ENCODE data around the gene FAF1.

FAF1 gene

GRCh38 chr1:50978144-50978851 is 18.2 kb upstream of the FAF1 start:
- in situ Hi-C loops (cut with HindIII; ENCODE audit: low sequenced_read_pairs) = no loop called here

- in situ Hi-C loops (cut with HindIII; ENCODE audit: low sequenced_read_pairs) = no loop called here
Measured at GRCh38 chr1:50977575-50978143, 17.6 kb upstream of the FAF1 start.

DNA sequence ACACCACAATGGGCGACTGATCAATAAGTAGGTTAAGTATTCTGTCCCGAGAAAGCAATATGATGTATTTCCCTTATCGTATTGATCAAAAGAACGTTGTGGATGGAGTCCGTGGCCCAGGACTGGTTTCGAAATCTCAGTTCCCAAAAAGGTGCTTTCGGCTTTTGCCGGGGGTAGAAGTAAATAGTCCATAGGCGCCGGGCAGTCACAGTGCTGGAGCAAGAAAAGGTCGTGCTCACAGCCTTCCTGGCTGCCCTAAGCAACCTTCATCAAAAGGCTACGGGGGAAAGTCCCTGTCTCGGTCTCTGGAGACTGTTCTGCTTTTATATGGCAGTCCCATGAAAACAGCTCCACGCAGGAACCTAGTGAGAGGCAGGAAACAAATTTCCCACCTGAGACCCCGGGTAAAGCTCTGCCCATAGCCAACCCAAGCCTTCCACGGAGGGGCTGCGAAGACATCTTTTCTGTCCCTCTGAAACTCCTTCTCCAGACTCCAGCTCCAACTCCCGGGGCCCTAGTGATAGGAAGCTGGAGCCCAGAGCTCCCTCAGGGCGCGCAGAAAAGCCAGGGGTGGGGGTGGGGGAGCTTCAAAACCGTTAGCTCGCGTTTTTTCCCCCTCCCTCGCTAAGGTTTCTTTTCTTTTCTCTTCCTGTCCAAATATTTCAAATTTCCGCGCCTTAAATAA is 17.0 kb upstream of the FAF1 start:
- in situ Hi-C loops (cut with HindIII; ENCODE audit: low sequenced_read_pairs) = no loop called here

DNA sequence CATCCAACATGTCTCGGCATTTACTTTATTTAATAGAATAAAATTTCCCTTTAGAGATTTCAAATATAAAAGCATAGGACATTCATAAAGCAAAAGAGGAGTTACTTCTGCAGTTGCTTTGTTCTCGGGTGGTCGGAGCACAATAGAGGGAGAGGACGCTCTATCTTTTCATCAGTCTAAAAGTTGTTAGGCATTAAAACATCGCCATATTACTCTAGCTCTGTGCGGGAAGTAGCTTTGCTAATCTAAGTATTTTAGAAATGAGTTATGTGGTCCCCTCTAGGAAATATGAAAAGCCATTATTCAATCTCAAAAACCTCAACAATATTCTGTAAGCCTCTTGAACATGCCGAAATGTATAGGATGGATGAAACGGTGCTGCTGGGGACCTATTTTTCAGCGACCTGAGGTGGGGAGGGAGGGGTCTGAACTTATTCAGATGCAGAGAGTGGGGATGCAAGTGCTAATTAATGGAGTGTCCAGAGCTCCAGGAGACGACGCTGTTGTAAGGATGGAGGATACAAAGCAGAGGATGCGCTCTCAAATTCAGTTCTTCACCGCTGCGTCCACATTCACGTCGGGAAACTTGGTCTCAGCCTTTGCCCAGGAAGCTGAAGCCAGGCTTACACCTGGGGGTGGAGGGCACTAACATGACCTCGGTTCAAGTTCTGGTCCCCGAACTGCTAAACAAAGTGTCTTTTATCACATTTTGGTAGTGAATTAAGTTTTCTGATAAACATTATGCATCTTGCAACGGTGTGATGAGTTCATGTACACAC is 16.2 kb upstream of the FAF1 start:
- in situ Hi-C loops (cut with HindIII; ENCODE audit: low sequenced_read_pairs) = no loop called here

GRCh38 chr1:50975436-50975835 is 15.4 kb upstream of the FAF1 start:
- in situ Hi-C loops (cut with HindIII; ENCODE audit: low sequenced_read_pairs) = no loop called here

- in situ Hi-C loops (cut with HindIII; ENCODE audit: low sequenced_read_pairs) = no loop called here
Measured at GRCh38 chr1:50974618-50974935, 14.5 kb upstream of the FAF1 start.

GRCh38 chr1:50973875-50974617 is 14.0 kb upstream of the FAF1 start:
- in situ Hi-C loops (cut with HindIII; ENCODE audit: low sequenced_read_pairs) = no loop called here

DNA sequence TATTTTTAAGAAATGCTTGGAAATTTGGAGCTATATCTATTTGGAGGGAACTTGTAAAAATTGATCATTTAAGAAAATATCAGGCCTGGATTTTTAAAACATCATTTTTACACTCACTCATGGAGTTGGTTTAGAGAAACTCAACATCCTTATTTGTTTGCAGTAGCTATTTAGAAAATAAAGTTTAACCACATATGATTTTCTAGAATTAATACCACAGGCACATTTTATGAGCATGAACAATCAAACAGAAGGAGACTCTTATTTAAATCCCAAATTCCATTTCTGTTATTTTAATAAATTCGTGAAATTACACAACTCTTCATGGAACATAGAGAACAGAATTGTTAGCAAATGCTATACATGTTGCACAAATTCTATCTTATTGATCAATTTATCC is 13.2 kb upstream of the FAF1 start:
- in situ Hi-C loops (cut with HindIII; ENCODE audit: low sequenced_read_pairs) = no loop called here

DNA sequence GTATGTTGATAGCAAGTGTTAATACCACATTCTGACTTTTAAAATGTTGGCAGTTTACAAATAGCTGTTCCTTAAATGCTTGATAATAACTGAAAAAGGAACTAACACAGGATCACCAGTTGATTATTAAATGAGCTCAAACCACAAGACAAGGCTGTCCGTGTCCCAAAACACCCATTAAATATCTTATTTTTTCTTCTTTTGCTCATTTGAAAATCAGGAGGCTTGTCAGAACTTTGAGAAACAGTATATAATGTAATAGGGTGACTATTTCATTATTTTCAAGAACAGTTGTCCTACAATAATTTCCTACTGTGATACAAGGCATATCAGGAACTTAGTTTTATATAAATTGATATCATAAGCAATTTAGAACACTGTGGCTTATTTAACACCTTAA is 12.7 kb upstream of the FAF1 start:
- in situ Hi-C loops (cut with HindIII; ENCODE audit: low sequenced_read_pairs) = no loop called here

GRCh38 chr1:50971748-50972305 is 11.8 kb upstream of the FAF1 start:
- in situ Hi-C loops (cut with HindIII; ENCODE audit: low sequenced_read_pairs) = no loop called here

GRCh38 chr1:50970931-50971582 is 11.0 kb upstream of the FAF1 start:
- in situ Hi-C loops (cut with HindIII; ENCODE audit: low sequenced_read_pairs) = no loop called here

- in situ Hi-C loops (cut with HindIII; ENCODE audit: low sequenced_read_pairs) = no loop called here
Measured at GRCh38 chr1:50970509-50970887, 10.4 kb upstream of the FAF1 start.

DNA sequence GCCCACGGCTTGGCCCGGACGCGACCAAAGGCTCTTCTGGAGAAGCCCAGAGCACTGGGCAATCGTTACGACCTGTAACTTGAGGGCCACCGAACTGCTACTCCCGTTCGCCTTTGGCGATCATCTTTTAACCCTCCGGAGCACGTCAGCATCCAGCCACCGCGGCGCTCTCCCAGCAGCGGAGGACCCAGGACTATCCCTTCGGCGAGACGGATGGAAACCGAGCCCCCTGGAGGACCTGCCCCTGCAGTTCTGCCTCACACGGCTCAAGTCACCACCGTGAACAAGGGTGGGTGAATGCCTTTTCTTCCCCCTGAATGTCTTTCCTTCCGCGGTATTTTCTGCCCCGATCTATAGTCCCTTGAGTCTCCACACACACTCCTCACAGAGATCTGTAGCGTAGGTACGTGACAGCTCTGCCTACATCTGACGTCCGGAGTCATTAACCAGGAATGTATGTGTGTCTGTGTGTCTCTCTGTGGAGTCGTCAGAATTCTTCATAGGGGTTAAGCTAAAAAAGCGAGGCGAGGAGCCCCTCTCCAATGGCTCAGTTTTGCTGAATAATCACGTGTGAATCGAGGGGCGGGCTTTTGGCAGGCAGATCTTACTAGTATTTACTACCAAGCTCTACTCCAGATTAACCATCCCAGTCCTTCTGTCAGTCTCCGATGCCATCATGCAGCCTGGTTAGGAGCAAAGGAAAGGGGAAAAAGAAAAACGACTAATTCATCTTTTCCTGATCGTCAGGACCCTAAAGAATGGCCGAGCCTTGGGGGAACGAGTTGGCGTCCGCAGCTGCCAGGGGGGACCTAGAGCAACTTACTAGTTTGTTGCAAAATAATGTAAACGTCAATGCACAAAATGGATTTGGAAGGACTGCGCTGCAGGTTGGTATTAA is 9.8 kb upstream of the FAF1 start, which contains the start of gene CDKN2C:
Gene CDKN2C, plus strand, starts transcription at position 635 of the 898 bp plus-strand sequence. Its CDS starts 124 bp downstream, at position 759.
- in situ Hi-C loops (cut with HindIII; ENCODE audit: low sequenced_read_pairs) = no loop called here

DNA sequence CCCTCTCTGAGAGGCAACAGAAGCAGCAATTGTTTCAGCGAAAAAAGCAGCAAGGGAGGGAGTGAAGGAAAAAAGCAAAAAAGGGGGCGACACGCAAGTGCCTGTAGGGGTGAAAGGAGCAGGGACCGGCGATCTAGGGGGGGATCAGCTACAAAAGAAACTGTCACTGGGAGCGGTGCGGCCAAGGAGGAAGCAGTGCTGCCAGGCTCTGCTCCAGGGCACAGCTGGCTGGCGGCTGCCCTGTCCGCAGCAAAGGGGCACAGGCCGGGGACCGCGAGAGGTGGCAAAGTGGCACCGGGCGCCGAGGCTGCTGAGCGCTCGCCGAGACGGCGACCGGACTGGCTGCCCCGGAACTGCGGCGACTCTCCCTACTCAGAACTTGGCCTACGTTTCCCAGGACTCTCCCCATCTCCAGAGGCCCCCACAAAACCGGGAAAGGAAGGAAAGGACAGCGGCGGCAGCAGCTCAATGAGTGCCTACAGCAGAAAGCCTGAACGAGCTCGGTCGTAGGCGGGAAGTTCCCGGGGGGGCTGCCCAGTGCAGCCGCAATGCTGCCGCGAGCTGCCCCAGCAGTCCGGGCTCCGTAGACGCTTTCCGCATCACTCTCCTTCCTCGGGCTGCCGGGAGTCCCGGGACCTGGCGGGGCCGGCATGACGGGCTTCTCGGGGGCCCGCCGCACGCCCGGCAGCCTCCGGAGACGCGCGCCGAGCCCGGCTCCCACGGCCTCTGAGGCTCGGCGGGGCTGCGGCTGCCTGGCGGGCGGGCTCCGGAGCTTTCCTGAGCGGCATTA is 8.9 kb upstream of the FAF1 start:
- in situ Hi-C loops (cut with HindIII; ENCODE audit: low sequenced_read_pairs) = no loop called here

DNA sequence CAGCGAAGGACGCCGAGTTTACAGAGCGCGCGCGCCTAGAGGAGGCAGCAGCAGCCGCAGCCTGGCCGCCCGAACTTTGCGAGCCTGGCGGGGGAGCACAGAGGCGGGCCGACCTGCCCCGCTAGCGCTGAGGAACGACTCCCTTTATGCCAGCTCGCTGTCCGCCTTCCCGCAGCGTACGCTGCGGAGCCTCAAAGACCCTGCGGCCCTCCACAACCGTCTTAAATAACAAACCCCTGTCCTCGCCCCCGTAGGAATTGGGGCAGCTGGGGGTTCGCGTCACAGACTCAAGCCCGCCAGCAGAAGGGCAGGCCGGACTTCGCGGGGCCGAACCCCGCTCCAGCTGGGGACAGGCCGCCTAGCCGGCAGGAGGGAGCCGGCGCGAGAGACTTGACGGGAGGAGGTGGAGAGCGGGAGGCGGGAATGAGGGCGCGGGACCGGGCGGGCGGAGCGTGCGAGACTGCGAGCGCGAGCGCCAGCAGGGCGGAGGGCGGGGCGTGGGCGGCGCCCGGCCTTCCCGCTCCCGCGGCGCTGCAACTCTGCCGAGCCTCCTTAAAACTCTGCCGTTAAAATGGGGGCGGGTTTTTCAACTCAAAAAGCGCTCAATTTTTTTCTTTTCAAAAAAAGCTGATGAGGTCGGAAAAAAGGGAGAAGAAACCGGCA is 8.2 kb upstream of the FAF1 start:
- in situ Hi-C loops (cut with HindIII; ENCODE audit: low sequenced_read_pairs) = no loop called here

GRCh38 chr1:50967416-50968157 is 7.5 kb upstream of the FAF1 start:
- in situ Hi-C loops (cut with HindIII; ENCODE audit: low sequenced_read_pairs) = no loop called here

- in situ Hi-C loops (cut with HindIII; ENCODE audit: low sequenced_read_pairs) = no loop called here
Measured at GRCh38 chr1:50966991-50967390, 6.9 kb upstream of the FAF1 start.
